Type B pancreatic cell (in vitro differentiated cells): Measurements from ENCODE around the gene DMBX1. TPM values are rescaled to one million over a fixed set of nuclear protein-coding genes. Genes with fewer than 3 reads are reported as not detected.
A peak's percentile ranks its signal among the peaks of the same experiment; 100 is the strongest.

Experiments
- DNase-seq: peaks from one replicate; pipeline ENCODE4 v3.0.0; 2021; ENCODE audit warnings: mixed read lengths; ENCODE audit not compliant: unreplicated experiment; ENCODE audit errors: extremely low spot score
- H3K27ac Mint-ChIP-seq: 2 replicates; pipeline ENCODE4 v1.8.0; 2021; ENCODE audit warnings: mild to moderate bottlenecking, mixed read lengths
- H3K27me3 Mint-ChIP-seq: 2 replicates; pipeline ENCODE4 v1.8.0; 2021; ENCODE audit warnings: mixed read lengths
- H3K36me3 Mint-ChIP-seq: 2 replicates; pipeline ENCODE4 v1.8.0; 2021; ENCODE audit warnings: mixed read lengths
- H3K4me1 Mint-ChIP-seq: one replicate; pipeline ENCODE4 v1.8.0; 2021; ENCODE audit warnings: mixed read lengths; ENCODE audit not compliant: unreplicated experiment
- H3K4me3 Mint-ChIP-seq: 2 replicates; pipeline ENCODE4 v1.8.0; 2021; ENCODE audit warnings: mild to moderate bottlenecking, mixed read lengths
- H3K9me3 Mint-ChIP-seq: 2 replicates; pipeline ENCODE4 v1.8.0; 2021; ENCODE audit warnings: mixed read lengths
- total RNA-seq: library from RNA; stranded (reverse); gene quantifications from 2 replicates; pipeline ENCODE4 v1.2.1, GENCODE V29; 2021; ENCODE audit warnings: low replicate concordance
- TF ChIP-seq, protein P1 (sequence below): fragments of 200-600 bp; sonication (generic); conservative IDR thresholded peaks from 2 replicates; pipeline ENCODE4 v1.5.0; 2021; ENCODE audit warnings: antibody characterized with exemption, mild to moderate bottlenecking

DMBX1 gene
- total RNA-seq, 1 donor from 2014 or later = 0.10 TPM

DNA sequence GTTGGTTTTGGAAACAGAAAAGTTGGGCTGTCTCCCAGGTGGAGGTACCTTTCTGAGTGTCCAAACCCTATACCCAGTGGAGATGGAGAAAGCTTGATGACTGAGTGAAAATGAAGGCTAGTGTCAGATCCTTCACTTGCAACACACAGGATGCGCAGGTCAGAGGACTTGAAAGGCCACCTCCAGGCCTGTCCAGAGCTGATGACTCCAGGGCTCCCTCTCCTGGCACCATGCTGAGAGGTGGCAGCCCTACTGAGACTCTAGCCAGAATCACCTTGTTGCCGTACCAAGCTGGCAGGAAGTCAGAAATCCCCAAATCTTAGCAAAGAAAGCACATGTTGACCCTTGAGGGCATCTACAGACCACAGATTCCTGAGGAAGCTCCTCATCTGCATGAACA, 45.4 kb downstream of the DMBX1 start:
- no peaks in the 10 kb centered on the region for H3K36me3 Mint-ChIP-seq

DNA sequence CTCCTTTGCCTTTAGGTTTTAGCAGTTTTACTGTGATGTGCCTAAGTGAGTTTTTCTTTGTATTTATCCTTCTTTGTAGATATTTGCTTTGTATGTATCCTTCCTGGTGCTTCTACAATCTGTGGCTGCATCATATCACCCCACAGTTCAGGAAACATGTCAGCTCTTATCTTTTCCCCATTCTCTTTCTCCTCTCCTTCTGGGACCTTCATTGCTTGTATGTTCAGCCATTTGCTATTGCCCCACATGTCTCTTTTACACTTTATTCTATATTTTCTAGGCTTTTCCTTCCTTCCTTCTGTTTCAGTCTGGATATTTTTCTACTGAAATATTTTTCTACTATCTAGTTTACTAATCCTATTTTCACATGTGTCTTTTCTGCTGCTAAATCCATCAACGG, 46.9 kb downstream of the DMBX1 start:
- no peaks in the 10 kb centered on the region for H3K36me3 Mint-ChIP-seq
- TF ChIP-seq, protein P1, sequence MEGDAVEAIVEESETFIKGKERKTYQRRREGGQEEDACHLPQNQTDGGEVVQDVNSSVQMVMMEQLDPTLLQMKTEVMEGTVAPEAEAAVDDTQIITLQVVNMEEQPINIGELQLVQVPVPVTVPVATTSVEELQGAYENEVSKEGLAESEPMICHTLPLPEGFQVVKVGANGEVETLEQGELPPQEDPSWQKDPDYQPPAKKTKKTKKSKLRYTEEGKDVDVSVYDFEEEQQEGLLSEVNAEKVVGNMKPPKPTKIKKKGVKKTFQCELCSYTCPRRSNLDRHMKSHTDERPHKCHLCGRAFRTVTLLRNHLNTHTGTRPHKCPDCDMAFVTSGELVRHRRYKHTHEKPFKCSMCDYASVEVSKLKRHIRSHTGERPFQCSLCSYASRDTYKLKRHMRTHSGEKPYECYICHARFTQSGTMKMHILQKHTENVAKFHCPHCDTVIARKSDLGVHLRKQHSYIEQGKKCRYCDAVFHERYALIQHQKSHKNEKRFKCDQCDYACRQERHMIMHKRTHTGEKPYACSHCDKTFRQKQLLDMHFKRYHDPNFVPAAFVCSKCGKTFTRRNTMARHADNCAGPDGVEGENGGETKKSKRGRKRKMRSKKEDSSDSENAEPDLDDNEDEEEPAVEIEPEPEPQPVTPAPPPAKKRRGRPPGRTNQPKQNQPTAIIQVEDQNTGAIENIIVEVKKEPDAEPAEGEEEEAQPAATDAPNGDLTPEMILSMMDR = no peak
- no peaks in the 10 kb centered on the region for H3K4me1 Mint-ChIP-seq
- no peak overlapping the region for H3K27ac Mint-ChIP-seq
- DNase-seq = no peak
- H3K4me3 Mint-ChIP-seq = peak overlapping the region; percentile 13
- peaks cover 10% of the 10 kb centered on the region for H3K9me3 Mint-ChIP-seq
- H3K27me3 Mint-ChIP-seq = peaks cover 72% of the 10 kb centered on the region

More for the DNA sequence above, 45.4 kb downstream of the DMBX1 start:
- H3K9me3 Mint-ChIP-seq = peaks cover 10% of the 10 kb centered on the region
- H3K4me1 Mint-ChIP-seq = no peaks in the 10 kb centered on the region
- TF ChIP-seq, protein P1 = peak; percentile 53
- H3K4me3 Mint-ChIP-seq = no peak overlapping the region
- peaks cover 69% of the 10 kb centered on the region for H3K27me3 Mint-ChIP-seq
- no peak overlapping the region for H3K27ac Mint-ChIP-seq
- DNase-seq = no peak

DNA sequence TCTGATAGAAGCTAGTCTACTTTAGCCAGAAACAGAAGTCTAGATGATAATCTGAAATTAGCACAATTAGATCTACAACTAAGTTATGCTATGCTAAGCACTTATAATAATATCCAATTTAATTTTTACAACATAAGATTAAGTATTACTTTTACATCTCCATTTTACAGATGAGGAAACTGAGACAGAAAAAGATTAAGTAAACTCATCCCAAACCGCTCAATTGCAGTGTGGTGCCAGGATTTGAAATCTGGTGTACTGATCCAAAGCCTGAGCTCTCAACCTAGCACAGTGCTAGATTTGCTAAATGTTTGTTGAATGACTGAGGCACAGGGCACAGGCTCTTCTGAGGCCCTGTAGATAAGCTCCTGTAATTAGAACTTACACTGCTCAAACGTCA, 48.0 kb downstream of the DMBX1 start:
- Mint-ChIP-seq H3K27me3 (peaks cover 73% of the 10 kb centered on the region), H3K4me3 (no peak overlapping the region), H3K27ac (no peak overlapping the region), H3K9me3 (peaks cover 10% of the 10 kb centered on the region), H3K36me3 (no peaks in the 10 kb centered on the region), H3K4me1 (no peaks in the 10 kb centered on the region)
- no peak for DNase-seq
- TF ChIP-seq, protein P1 = no peak

DNA sequence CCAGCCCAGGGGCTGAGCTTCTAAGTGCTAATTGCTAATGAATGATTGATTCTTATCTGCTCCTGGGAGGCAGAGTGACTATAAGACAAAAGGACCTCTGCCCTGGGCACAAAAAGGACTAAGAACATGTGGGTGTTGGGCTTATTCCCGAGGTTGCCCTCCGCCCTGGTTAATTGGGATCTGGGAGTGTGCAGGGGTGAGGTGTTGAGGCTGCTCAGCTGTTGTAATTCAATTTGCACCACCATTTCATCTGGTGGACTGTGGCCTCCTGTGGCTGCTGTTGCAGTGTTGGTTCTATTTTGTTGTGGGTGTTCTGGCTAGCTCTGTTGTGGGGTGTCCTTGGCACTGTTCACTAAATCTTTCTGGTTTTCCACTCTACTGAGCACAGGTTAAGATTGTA, 48.5 kb downstream of the DMBX1 start:
- TF ChIP-seq, protein P1 = no peak
- H3K27ac Mint-ChIP-seq = no peak overlapping the region
- peaks cover 77% of the 10 kb centered on the region for H3K27me3 Mint-ChIP-seq
- DNase-seq = no peak
- H3K9me3 Mint-ChIP-seq = peaks cover 10% of the 10 kb centered on the region
- H3K4me3 Mint-ChIP-seq = no peak overlapping the region
- H3K4me1 Mint-ChIP-seq = no peaks in the 10 kb centered on the region
- no peaks in the 10 kb centered on the region for H3K36me3 Mint-ChIP-seq

Other genes starting within 250 kb of the DMBX1 start
- gene RAD54L, start 242.1 kb upstream of the DMBX1 start, total RNA-seq = 9.6 and 22.9 TPM in 2 replicates
- 85.6 and 89.9 TPM in 2 replicates for gene LRRC41, start 186.2 kb upstream of the DMBX1 start, total RNA-seq
- 335 and 403 TPM in 2 replicates for gene UQCRH, start 186.1 kb upstream of the DMBX1 start, total RNA-seq
- gene NSUN4, start 149.0 kb upstream of the DMBX1 start, total RNA-seq = 22.4 and 26.6 TPM in 2 replicates
- gene FAAH, start 95.5 kb upstream of the DMBX1 start, total RNA-seq = 30.8 and 32.0 TPM in 2 replicates
- not detected in 2 replicates for gene KNCN, start 61.8 kb downstream of the DMBX1 start, total RNA-seq
- 29.4 and 39.7 TPM in 2 replicates for gene MKNK1, start 114.4 kb downstream of the DMBX1 start, total RNA-seq
- 5.7 and 6.8 TPM in 2 replicates for gene MOB3C, start 127.0 kb downstream of the DMBX1 start, total RNA-seq
- gene ATPAF1, start 178.5 kb downstream of the DMBX1 start, total RNA-seq = 45.9 and 55.7 TPM in 2 replicates
- not detected in 2 replicates for gene TEX38, start 182.0 kb downstream of the DMBX1 start, total RNA-seq
- gene EFCAB14, start 229.3 kb downstream of the DMBX1 start, total RNA-seq = 64.6 and 101 TPM in 2 replicates